Sigmoid colon (tissue), 7 donors: Measurements from ENCODE around the gene RAB3GAP2. TPM values are rescaled to one million over a fixed set of nuclear protein-coding genes. Genes with fewer than 3 reads are reported as not detected.
"Not testable (repeated sequence)": the region's sequence is repeated elsewhere in the genome, so short reads cannot be mapped to it uniquely, and the experiment has no call there.

Experiments used
- DNase-seq: peaks from one replicate; pipeline ENCODE4 v3.0.0-alpha.2; 2019
- H3K27ac ChIP-seq, 4 donors: fragments of 200-600 bp; sonication (generic); one replicate each; pipeline ENCODE4 v1.5.1; 2016 to 2019; ENCODE audit warnings: mild to moderate bottlenecking in 1 of 4
- H3K27me3 ChIP-seq, 3 donors: fragments of 200-600 bp; sonication (generic); one replicate each; pipeline ENCODE4 v1.5.1; 2019; ENCODE audit warnings: mild to moderate bottlenecking in 1 of 3
- H3K36me3 ChIP-seq, 4 donors: fragments of 200-600 bp; sonication (generic); one replicate each; pipeline ENCODE4 v1.5.1; 2016 to 2019
- H3K4me1 ChIP-seq, 4 donors: fragments of 200-600 bp; sonication (generic); one replicate each; pipeline ENCODE4 v1.5.1; 2017 to 2019
- H3K4me3 ChIP-seq, 4 donors: fragments of 200-600 bp; sonication (generic); one replicate each; pipeline ENCODE4 v1.5.1; 2017 to 2019; ENCODE audit warnings: mild to moderate bottlenecking in 2 of 4, moderate library complexity in 1 of 4
- H3K9me3 ChIP-seq, 4 donors: fragments of 200-600 bp in 3 of 4; sonication (generic) in 3 of 4; one replicate each; pipeline versions ENCODE4 v1.5.1 to v1.6.1; 2013 to 2019
- CTCF ChIP-seq, 4 experiments: fragments of 450-650 bp in 3 of 4; fragments of 200-600 bp in 1 of 4; IDR thresholded peaks; one replicate each; pipeline ENCODE4 v1.5.1; 2016 to 2019; ENCODE audit warnings: antibody characterized with exemption in 4 of 4, mild to moderate bottlenecking in 3 of 4, moderate library complexity in 2 of 4
- EP300 ChIP-seq, 4 donors: sonication (generic); formaldehyde crosslinking; IDR thresholded peaks; one replicate each; pipeline ENCODE4 v1.6.1; 2017; ENCODE audit warnings: antibody characterized with exemption in 4 of 4
- POLR2AphosphoS5 ChIP-seq, 4 donors: sonication (generic); formaldehyde crosslinking; IDR thresholded peaks; one replicate each; pipeline ENCODE4 v1.6.1; 2017; ENCODE audit warnings: antibody characterized with exemption in 4 of 4
- WGBS, 2 donors: extraction: QIAGEN DNeasy Blood & Tissue Kit; methylation state at CpG; one replicate each; pipeline ENCODE4 v1.1.7; 2013; 5-methylcytosine and 5-hydroxymethylcytosine counted together
- intact Hi-C: fragments of 100-400 bp; cut with DNase I; formaldehyde crosslinking; loops from one replicate; pipeline ENCODE4 v1.15.1; 2023
- polyA plus RNA-seq, 3 donors: library from polyadenylated mRNA; stranded (reverse); fragments of 200-250 nt; gene quantifications; one replicate each; pipeline ENCODE4 v1.2.3, GENCODE V29; 2013
- small RNA-seq, 3 donors: library from RNA; depleted of rRNA; stranded (forward); fragments of <200 nt; gene quantifications; one replicate each; pipeline ENCODE3, GENCODE V24; 2016
- total RNA-seq, 4 donors: library from RNA; depleted of rRNA; stranded (reverse); fragments of >200 nt; gene quantifications; one replicate each; pipeline ENCODE4 v1.1.0, GENCODE V29; 2016
- donor health status: healthy with polysubstance abuse.
- donor health status: Bipolar disorder and iron deficiency.
- donor health status: healthy.

The RAB3GAP2 gene
- total and polyA plus RNA-seq, 7 donors, result 3.0 to 31.6 (median 22.7) TPM

GRCh38 chr1:220113136-220113695, 159.0 kb downstream of the RAB3GAP2 start:
- WGBS, 2 donors, result 71 to 78% methylated on average over 5 of the region's 5 CpGs
- no peaks in the 10 kb centered on the region for H3K9me3 ChIP-seq
- intact Hi-C loops, result no loop called here
- no peak for DNase-seq
- peaks cover 0 to 82% (median 21%) of the 10 kb centered on the region in 4 donors for H3K36me3 ChIP-seq
- no peak for TF ChIP-seq EP300 (IDR thresholded peaks at IDR 0.05)
- TF ChIP-seq POLR2AphosphoS5 (IDR thresholded peaks at IDR 0.05), result no peak
- TF ChIP-seq CTCF (IDR thresholded peaks at IDR 0.05), result no peak
- H3K4me1 ChIP-seq, result no peaks in the 10 kb centered on the region
- no peaks in the 10 kb centered on the region for H3K27me3 ChIP-seq
- no peak overlapping the region for H3K4me3 ChIP-seq
- no peak overlapping the region for H3K27ac ChIP-seq

- H3K4me1 ChIP-seq, H3K9me3 ChIP-seq, H3K27ac ChIP-seq, DNase-seq, H3K4me3 ChIP-seq, H3K27me3 ChIP-seq, intact Hi-C loops: not testable (repeated sequence)
- 97 to 98% methylated on average over 4 of the region's 4 CpGs for WGBS, 2 donors
- peaks cover 0 to 88% (median 24%) of the 10 kb centered on the region in 4 donors for H3K36me3 ChIP-seq
These were observed 159.7 kb downstream of the RAB3GAP2 start for GRCh38 chr1:220112600-220112999.

GRCh38 chr1:220110473-220110872, 161.8 kb downstream of the RAB3GAP2 start:
- intact Hi-C loops, H3K4me1 ChIP-seq, H3K9me3 ChIP-seq, H3K27ac ChIP-seq, H3K27me3 ChIP-seq, H3K4me3 ChIP-seq, DNase-seq: not testable (repeated sequence)
- 92 to 94% methylated on average over 6 of the region's 6 CpGs for WGBS, 2 donors
- H3K36me3 ChIP-seq, result peaks cover 9 to 95% (median 38%) of the 10 kb centered on the region in 4 donors

- no peak overlapping the region for H3K27ac ChIP-seq
- peaks cover 0 to 13% (median 10%) of the 10 kb centered on the region in 4 donors for H3K4me1 ChIP-seq
- TF ChIP-seq EP300 (IDR thresholded peaks at IDR 0.05) (no peak), CTCF (IDR thresholded peaks at IDR 0.05) (no peak)
- H3K4me3 ChIP-seq, result no peak overlapping the region
- H3K27me3 ChIP-seq, result no peaks in the 10 kb centered on the region
- peaks cover 0 to 86% (median 35%) of the 10 kb centered on the region in 4 donors for H3K36me3 ChIP-seq
- no peaks in the 10 kb centered on the region for H3K9me3 ChIP-seq
- DNase-seq, result no peak
- intact Hi-C loops, result no loop called here
These were observed 172.4 kb downstream of the RAB3GAP2 start for GRCh38 chr1:220099826-220100225.

Small RNAs within 50 kb of the gene (small RNA-seq; reads per million reads assigned to genes)
- 0.36 to 1.5 (median 0.87) reads per million in 3 donors for gene MIR194-1
- gene MIR215, result 0.78 to 8.7 (median 4.7) reads per million in 3 donors
- gene MIR664A, result 0 reads per million in 3 donors
- gene SNORA36B, result 0 to 0.54 (median 0.11) reads per million in 3 donors

Other genes with a start within 250 kb of the RAB3GAP2 start
- gene EPRS1, start 225.9 kb downstream of the RAB3GAP2 start, total RNA-seq, result 10 to 100 TPM; 30.5 to 51.0 (median 47.9) TPM
- gene EPRS1, start 225.9 kb downstream of the RAB3GAP2 start, polyA plus RNA-seq, result 10 to 100 TPM; 10.8 to 57.5 (median 13.2) TPM
- gene BPNT1, start 182.7 kb downstream of the RAB3GAP2 start, total RNA-seq, result 10 to 100 TPM; 13.3 to 19.7 (median 16.8) TPM
- 10 to 100 TPM; 43.3 to 92.9 (median 52.9) TPM for gene BPNT1, start 182.7 kb downstream of the RAB3GAP2 start, polyA plus RNA-seq
- gene IARS2, start 178.3 kb downstream of the RAB3GAP2 start, total RNA-seq, result 10 to 100 TPM; 43.7 to 57.1 (median 49.2) TPM
- 10 to 100 TPM; 21.3 to 51.6 (median 24.0) TPM for gene IARS2, start 178.3 kb downstream of the RAB3GAP2 start, polyA plus RNA-seq